ENCODE results near the gene RAB31. TPM values are rescaled to one million over a fixed set of nuclear protein-coding genes. Genes with fewer than 3 reads are reported as not detected.

Gene RAB31
- total RNA-seq, 1 donor from 2014 or later = 19.7 TPM

GRCh38 chr18:9694952-9695495, 13.1 kb upstream of the RAB31 start:
- no peak for TF ChIP-seq CTCF (conservative IDR thresholded peaks at IDR 0.05)
- Mint-ChIP-seq H3K27ac (no peak overlapping the region), H3K9me3 (no peaks in the 10 kb centered on the region), H3K4me3 (no peak overlapping the region), H3K27me3 (peaks cover 4% of the 10 kb centered on the region), H3K36me3 (no peaks in the 10 kb centered on the region), H3K4me1 (ENCODE audit: unreplicated experiment) (peaks cover 13% of the 10 kb centered on the region)
- no peak for DNase-seq (ENCODE audit: extremely low spot score, unreplicated experiment)

GRCh38 chr18:9695605-9696004, 12.5 kb upstream of the RAB31 start:
- Mint-ChIP-seq H3K4me1 (ENCODE audit: unreplicated experiment) (peaks cover 18% of the 10 kb centered on the region), H3K27ac (no peak overlapping the region), H3K4me3 (no peak overlapping the region), H3K27me3 (peaks cover 4% of the 10 kb centered on the region), H3K36me3 (no peaks in the 10 kb centered on the region), H3K9me3 (no peaks in the 10 kb centered on the region)
- DNase-seq (ENCODE audit: extremely low spot score, unreplicated experiment) = no peak
- TF ChIP-seq CTCF (conservative IDR thresholded peaks at IDR 0.05) = no peak

GRCh38 chr18:9696112-9696511, 12.0 kb upstream of the RAB31 start:
- H3K27ac Mint-ChIP-seq = no peak overlapping the region
- no peak for TF ChIP-seq CTCF (conservative IDR thresholded peaks at IDR 0.05)
- no peaks in the 10 kb centered on the region for H3K36me3 Mint-ChIP-seq
- no peak overlapping the region for H3K4me3 Mint-ChIP-seq
- no peaks in the 10 kb centered on the region for H3K9me3 Mint-ChIP-seq
- no peak for DNase-seq (ENCODE audit: extremely low spot score, unreplicated experiment)
- peaks cover 4% of the 10 kb centered on the region for H3K27me3 Mint-ChIP-seq
- H3K4me1 Mint-ChIP-seq (ENCODE audit: unreplicated experiment) = peaks cover 13% of the 10 kb centered on the region

- no peaks in the 10 kb centered on the region for H3K9me3 Mint-ChIP-seq
- peak; percentile 4 for DNase-seq (ENCODE audit: extremely low spot score, unreplicated experiment)
- TF ChIP-seq CTCF (conservative IDR thresholded peaks at IDR 0.05) = no peak
- peaks cover 4% of the 10 kb centered on the region for H3K27me3 Mint-ChIP-seq
- H3K4me1 Mint-ChIP-seq (ENCODE audit: unreplicated experiment) = peaks cover 11% of the 10 kb centered on the region
- no peak overlapping the region for H3K4me3 Mint-ChIP-seq
- no peak overlapping the region for H3K27ac Mint-ChIP-seq
- no peaks in the 10 kb centered on the region for H3K36me3 Mint-ChIP-seq
These were observed 11.4 kb upstream of the RAB31 start for GRCh38 chr18:9696701-9697100.

GRCh38 chr18:9697121-9697520, 11.0 kb upstream of the RAB31 start:
- no peak for TF ChIP-seq CTCF (conservative IDR thresholded peaks at IDR 0.05)
- Mint-ChIP-seq H3K27ac (no peak overlapping the region), H3K4me1 (ENCODE audit: unreplicated experiment) (peaks cover 11% of the 10 kb centered on the region), H3K4me3 (no peak overlapping the region), H3K27me3 (peaks cover 4% of the 10 kb centered on the region), H3K36me3 (no peaks in the 10 kb centered on the region), H3K9me3 (no peaks in the 10 kb centered on the region)
- DNase-seq (ENCODE audit: extremely low spot score, unreplicated experiment) = peak; percentile 10

GRCh38 chr18:9698497-9698896, 9.6 kb upstream of the RAB31 start:
- TF ChIP-seq CTCF (conservative IDR thresholded peaks at IDR 0.05) = no peak
- Mint-ChIP-seq H3K4me3 (no peak overlapping the region), H3K9me3 (no peaks in the 10 kb centered on the region), H3K36me3 (no peaks in the 10 kb centered on the region), H3K27ac (no peak overlapping the region), H3K27me3 (peaks cover 4% of the 10 kb centered on the region), H3K4me1 (ENCODE audit: unreplicated experiment) (peaks cover 11% of the 10 kb centered on the region)
- DNase-seq (ENCODE audit: extremely low spot score, unreplicated experiment) = no peak

Data from type B pancreatic cell (in vitro differentiated cells).